Activated gamma-delta T cell (primary cell): Measurements from ENCODE around the gene CYB5RL.
"Not testable (repeated sequence)": the region's sequence is repeated elsewhere in the genome, so short reads cannot be mapped to it uniquely, and the experiment has no call there.

Experiments used
- DNase-seq: peaks from one replicate; lab custom pipeline; 2025; lab: John Stamatoyannopoulos, UW

Gene CYB5RL

GRCh38 chr1:54225986-54226559 is 26.2 kb upstream of the CYB5RL start:
- no peak for DNase-seq

- no peak for DNase-seq
Observed at GRCh38 chr1:54225378-54225777, 25.5 kb upstream of the CYB5RL start.

- no peak for DNase-seq
Observed at GRCh38 chr1:54224233-54224632, 24.4 kb upstream of the CYB5RL start.

- no peak for DNase-seq
Observed at GRCh38 chr1:54223441-54224202, 23.8 kb upstream of the CYB5RL start.

GRCh38 chr1:54222711-54223110 is 22.9 kb upstream of the CYB5RL start:
- no peak for DNase-seq

- no peak for DNase-seq
Observed at GRCh38 chr1:54221867-54222484, 22.1 kb upstream of the CYB5RL start.

GRCh38 chr1:54221113-54221834 is 21.4 kb upstream of the CYB5RL start:
- no peak for DNase-seq

GRCh38 chr1:54220004-54220811 is 20.4 kb upstream of the CYB5RL start:
- DNase-seq, result no peak

- DNase-seq, result no peak
Observed at GRCh38 chr1:54219688-54220003, 19.8 kb upstream of the CYB5RL start.

- DNase-seq, result no peak
Observed at GRCh38 chr1:54218883-54219687, 19.3 kb upstream of the CYB5RL start.

- DNase-seq, result no peak
Observed at GRCh38 chr1:54215523-54215922, 15.7 kb upstream of the CYB5RL start.

- DNase-seq, result no peak
Observed at GRCh38 chr1:54212872-54213271, 13.0 kb upstream of the CYB5RL start.

GRCh38 chr1:54207896-54208295 is 8.1 kb upstream of the CYB5RL start:
- DNase-seq, result not testable (repeated sequence)

GRCh38 chr1:54207287-54207686 is 7.5 kb upstream of the CYB5RL start:
- DNase-seq, result no peak

- no peak for DNase-seq
Observed at GRCh38 chr1:54204199-54204598, 4.4 kb upstream of the CYB5RL start.

GRCh38 chr1:54200519-54200997 is 728 bp upstream of the CYB5RL start:
- DNase-seq, result no peak

- no peak for DNase-seq
Observed at GRCh38 chr1:54199151-54199764, 572 bp downstream of the CYB5RL start.

- DNase-seq, result no peak
Observed at GRCh38 chr1:54193453-54193852, 6.4 kb downstream of the CYB5RL start.

- no peak for DNase-seq
Observed at GRCh38 chr1:54191525-54191924, 8.3 kb downstream of the CYB5RL start.

GRCh38 chr1:54190526-54190925 is 9.3 kb downstream of the CYB5RL start:
- DNase-seq, result no peak

GRCh38 chr1:54188291-54188690 is 11.5 kb downstream of the CYB5RL start:
- DNase-seq, result no peak
